ENCODE data around the gene AIFM3.
"Not testable (repeated sequence)": the region's sequence is repeated elsewhere in the genome, so short reads cannot be mapped to it uniquely, and the experiment has no call there.

The AIFM3 gene

GRCh38 chr22:20966883-20967696 is at the start of gene AIFM3:
Gene AIFM3 (plus strand): TSS chr22:20967255. CDS start chr22:20967945, 690 bp downstream.
- DNase-seq, result no peak

GRCh38 chr22:20918663-20919218 is 48.3 kb upstream of the AIFM3 start:
- DNase-seq, result no peak

GRCh38 chr22:20919718-20920117 is 47.3 kb upstream of the AIFM3 start:
- no peak for DNase-seq

- no peak for DNase-seq
Measured at GRCh38 chr22:20920881-20921203, 46.2 kb upstream of the AIFM3 start.

GRCh38 chr22:20922141-20922751 is 44.8 kb upstream of the AIFM3 start:
- DNase-seq, result no peak

GRCh38 chr22:20926243-20926642 is 40.8 kb upstream of the AIFM3 start:
- no peak for DNase-seq

GRCh38 chr22:20927940-20928572 is 39.0 kb upstream of the AIFM3 start:
- no peak for DNase-seq

GRCh38 chr22:20928573-20928967 is 38.5 kb upstream of the AIFM3 start:
- DNase-seq, result no peak

GRCh38 chr22:20930004-20930403 is 37.1 kb upstream of the AIFM3 start:
- DNase-seq, result no peak

- DNase-seq, result not testable (repeated sequence)
Measured at GRCh38 chr22:20930435-20930834, 36.6 kb upstream of the AIFM3 start.

- DNase-seq, result no peak
Measured at GRCh38 chr22:20931126-20931654, 35.9 kb upstream of the AIFM3 start.

GRCh38 chr22:20933910-20934309 is 33.1 kb upstream of the AIFM3 start:
- no peak for DNase-seq

- not testable (repeated sequence) for DNase-seq
Measured at GRCh38 chr22:20935049-20935448, 32.0 kb upstream of the AIFM3 start.

GRCh38 chr22:20935780-20936539 is 31.1 kb upstream of the AIFM3 start:
- not testable (repeated sequence) for DNase-seq

- no peak for DNase-seq
Measured at GRCh38 chr22:20937031-20937793, 29.8 kb upstream of the AIFM3 start.

GRCh38 chr22:20937794-20938671 is 29.0 kb upstream of the AIFM3 start:
- no peak for DNase-seq

- DNase-seq, result not testable (repeated sequence)
Measured at GRCh38 chr22:20939457-20940185, 27.4 kb upstream of the AIFM3 start.

GRCh38 chr22:20940186-20940651 is 26.8 kb upstream of the AIFM3 start:
- no peak for DNase-seq

GRCh38 chr22:20940904-20941385 is 26.1 kb upstream of the AIFM3 start:
- no peak for DNase-seq
